ENCODE results near the gene CCR5.
"Not testable (repeated sequence)": the region's sequence is repeated elsewhere in the genome, so short reads cannot be mapped to it uniquely, and the experiment has no call there.

CCR5 gene

DNA sequence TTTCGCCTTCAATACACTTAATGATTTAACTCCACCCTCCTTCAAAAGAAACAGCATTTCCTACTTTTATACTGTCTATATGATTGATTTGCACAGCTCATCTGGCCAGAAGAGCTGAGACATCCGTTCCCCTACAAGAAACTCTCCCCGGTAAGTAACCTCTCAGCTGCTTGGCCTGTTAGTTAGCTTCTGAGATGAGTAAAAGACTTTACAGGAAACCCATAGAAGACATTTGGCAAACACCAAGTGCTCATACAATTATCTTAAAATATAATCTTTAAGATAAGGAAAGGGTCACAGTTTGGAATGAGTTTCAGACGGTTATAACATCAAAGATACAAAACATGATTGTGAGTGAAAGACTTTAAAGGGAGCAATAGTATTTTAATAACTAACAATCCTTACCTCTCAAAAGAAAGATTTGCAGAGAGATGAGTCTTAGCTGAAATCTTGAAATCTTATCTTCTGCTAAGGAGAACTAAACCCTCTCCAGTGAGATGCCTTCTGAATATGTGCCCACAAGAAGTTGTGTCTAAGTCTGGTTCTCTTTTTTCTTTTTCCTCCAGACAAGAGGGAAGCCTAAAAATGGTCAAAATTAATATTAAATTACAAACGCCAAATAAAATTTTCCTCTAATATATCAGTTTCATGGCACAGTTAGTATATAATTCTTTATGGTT lies at the start of gene CCR5:
TSS of gene CCR5 (plus strand) at position 108 of the 680 bp plus-strand sequence. CDS start 1,957 bp downstream, outside the sequence.
- DNase-seq, result no peak

- no peak for DNase-seq
Measured at GRCh38 chr3:46321461-46322104, 49.2 kb upstream of the CCR5 start.

DNA sequence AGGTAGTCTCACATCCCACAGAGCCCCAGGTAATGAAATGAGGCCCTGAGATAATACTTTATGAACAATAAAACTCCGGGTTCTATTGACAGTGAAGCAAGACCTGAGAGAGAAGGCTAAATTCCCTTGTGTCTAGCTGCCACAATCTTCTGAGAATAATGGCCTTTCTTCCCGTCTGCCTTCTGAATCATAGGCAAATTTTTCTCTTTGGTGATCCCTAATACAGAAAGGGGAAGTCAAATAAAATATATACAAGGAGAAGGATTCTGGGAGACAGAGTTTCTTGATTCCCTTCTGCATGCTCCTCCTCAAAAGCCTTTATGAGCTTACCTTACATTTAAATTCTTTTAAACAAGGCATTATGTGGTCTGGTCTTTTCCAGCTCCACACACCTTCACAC lies 46.7 kb upstream of the CCR5 start:
- no peak for DNase-seq

DNA sequence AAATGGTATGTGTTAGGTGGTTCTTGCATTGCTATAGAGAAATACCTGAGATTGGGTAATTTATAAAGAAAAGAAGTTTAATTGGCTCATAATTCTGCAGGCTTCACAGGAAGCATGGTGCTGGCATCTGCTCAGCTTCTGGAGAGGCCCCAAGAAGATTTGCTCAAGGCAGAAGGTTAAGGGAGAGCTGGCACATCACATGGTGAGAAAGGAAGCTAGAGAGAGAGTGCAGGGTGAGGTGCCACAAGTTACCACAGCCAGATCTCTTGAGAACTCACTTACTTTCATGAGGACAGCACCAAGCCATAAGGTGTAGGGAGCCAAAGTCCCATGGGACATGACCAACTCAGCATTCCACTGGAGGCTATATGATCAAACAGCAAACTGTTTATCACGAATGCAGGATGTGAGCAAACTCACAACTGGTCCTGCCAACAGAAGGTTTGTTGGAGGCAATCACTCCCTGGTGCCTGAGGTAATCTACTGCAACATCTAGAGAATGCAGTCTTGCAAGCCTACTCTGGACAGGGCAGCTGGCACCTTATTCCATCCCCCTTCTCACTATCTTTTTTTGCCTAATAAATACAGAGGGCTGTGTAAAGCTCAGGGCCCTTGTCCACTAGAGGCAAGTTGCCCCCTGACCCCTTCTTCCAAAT lies 45.0 kb upstream of the CCR5 start:
- DNase-seq, result no peak

DNA sequence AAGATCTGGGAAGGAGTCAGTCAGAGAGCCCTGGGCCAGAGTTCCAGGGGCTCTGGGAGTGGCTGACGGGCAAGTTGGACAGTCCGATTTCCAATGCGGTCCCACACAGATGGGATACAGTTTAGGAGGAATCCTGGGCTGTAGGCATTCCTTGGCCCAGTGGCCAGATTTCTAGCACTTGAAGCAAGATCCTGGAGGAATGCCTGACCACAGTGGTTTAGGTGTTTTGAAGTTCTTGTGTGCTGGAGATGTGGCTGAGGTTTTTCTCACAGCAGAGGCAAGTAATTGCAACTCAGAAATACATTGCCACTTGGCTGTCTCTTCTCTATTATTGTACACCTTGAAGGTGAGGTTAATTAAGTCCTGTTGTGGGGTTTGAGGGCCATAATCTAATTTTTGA lies 40.1 kb upstream of the CCR5 start:
- DNase-seq, result not testable (repeated sequence)

DNA sequence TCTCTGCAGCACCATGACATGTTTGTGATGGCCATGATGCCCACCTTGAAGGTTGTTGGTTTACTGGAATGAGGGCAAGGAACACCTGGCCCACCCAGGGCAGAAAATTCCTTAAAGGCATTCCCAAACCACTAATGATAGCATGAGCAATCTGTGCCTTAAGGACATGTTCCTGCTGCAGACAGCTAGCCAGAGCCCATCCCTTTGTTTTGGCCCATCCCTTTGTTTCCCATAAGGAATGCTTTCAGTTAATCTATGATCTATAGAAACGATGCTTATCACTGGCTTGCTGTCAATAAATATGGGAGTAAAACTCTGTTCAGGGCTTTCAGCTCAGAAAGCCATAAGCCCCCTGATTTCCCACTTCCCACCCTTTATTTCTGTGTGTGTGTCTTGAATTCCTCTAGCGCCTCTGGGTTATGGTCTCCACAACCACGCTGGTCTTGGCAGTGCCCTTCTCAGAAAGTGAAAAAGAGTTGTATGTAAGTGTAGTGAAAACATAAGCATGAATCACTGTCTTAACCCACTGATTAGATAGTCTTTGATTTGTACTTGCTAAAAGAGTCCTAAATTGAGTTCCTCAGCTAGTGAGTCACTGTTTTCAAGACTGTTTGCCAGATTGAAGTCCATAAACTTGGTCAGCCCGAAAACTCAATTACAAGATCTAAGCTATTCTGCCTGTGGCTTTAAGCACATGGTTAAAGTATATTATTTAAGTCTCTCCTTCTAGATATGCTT lies 35.8 kb upstream of the CCR5 start:
- DNase-seq, result no peak

DNA sequence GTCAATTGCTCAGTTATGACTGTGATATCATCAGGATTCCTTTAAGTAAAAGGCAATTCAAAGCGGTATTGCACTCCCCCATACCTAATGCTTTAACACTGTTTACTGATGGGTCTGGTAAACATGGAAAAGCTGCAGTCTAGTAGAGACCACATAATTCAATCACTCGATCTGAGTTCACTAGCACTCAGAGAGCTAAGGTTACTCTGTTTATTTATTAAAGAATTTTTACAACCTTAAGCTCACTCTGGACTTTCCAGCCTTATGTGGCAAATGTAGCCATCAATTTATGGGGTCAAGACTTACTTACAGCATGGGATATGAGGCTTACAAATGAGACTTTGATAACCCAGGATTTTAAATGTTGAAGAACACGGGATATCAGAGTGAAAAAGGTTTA lies 35.2 kb upstream of the CCR5 start:
- no peak for DNase-seq

DNA sequence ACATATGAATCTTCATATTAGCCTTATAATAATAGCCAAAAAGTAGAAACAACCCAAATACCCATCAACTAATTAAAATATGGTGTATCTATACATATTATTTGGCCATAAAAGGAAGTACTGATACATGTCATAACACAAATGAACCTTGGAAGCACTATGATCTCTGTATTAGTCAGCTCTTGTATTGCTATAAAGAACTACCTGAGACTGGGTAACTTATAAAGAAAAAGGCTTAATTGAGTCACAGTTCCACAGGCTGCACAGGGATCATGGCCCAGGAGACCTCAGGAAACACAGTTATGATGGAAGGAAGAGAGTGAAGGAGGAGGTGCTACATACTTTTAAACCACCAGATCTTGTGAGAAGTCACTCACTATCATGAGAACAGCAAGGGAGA lies 32.8 kb upstream of the CCR5 start:
- no peak for DNase-seq

GRCh38 chr3:46338840-46339239 lies 31.9 kb upstream of the CCR5 start:
- DNase-seq, result no peak

- DNase-seq, result no peak
Measured at GRCh38 chr3:46344476-46344875, 26.3 kb upstream of the CCR5 start.

GRCh38 chr3:46348823-46349482 lies 21.8 kb upstream of the CCR5 start:
- no peak for DNase-seq

DNA sequence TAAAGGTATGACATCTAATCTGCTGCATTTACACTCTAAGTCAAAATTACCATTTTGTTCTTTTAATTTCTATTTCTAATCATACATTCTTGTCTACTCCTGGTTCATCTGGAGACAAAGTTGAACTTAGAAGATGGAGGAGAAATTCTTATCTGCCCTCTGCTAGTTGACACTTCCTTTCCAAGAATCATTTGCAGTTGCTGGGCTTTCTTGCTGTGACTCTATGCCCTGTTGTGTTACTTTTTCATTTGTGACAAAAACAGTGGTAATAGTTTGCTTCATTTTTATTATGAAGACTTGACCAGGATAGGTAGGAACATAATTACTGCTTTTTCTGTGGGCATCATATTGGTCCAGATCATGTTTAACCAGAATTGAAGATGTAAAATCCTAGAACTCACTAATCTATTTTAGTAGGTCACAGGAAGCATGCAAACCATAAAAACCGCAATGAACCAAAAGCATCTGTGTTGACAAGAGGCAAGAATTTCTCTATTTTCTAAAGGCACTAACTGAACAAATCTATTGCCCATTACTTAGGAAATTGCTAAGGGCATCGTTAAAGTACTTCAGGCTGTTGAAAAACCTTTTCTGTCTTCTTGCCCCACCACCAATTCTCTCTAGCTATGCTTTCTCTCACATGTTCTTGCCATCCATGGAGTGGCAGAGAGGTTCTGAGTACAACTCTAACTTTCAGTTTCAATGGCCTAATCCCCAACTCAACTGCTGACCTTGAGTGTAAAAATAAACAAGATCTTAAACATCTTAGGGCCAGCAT lies 21.1 kb upstream of the CCR5 start:
- DNase-seq, result no peak

GRCh38 chr3:46350262-46350565 lies 20.5 kb upstream of the CCR5 start:
- DNase-seq, result no peak

GRCh38 chr3:46351646-46352045 lies 19.1 kb upstream of the CCR5 start:
- DNase-seq, result no peak

DNA sequence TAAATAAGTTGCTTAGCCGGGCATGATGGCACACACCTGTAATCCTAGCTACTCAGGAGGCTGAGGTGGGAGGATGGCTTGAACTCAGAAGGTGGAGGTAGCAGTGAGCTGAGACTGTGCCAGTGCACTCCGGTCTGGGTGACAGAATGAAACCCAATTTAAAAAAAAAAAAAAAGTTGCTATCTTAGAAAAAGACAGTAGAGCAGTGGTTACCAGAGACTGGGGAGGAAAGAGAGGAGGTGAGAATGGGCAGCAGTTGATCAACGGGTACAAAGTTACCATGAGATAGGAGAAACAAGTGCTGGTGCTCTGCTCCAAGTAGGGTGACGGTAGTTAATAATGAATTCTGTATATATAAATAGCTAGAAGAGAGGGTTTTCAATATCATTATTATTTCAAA lies 17.7 kb upstream of the CCR5 start:
- no peak for DNase-seq

GRCh38 chr3:46353647-46354410 lies 16.9 kb upstream of the CCR5 start, which contains the start of gene CCR2:
TSS of gene CCR2 (plus strand) at chr3:46354111. CDS start at chr3:46357528, 3,417 bp downstream.
- DNase-seq, result no peak

- DNase-seq, result no peak
Measured at GRCh38 chr3:46354478-46354877, 16.3 kb upstream of the CCR5 start.

GRCh38 chr3:46354984-46355383 lies 15.8 kb upstream of the CCR5 start:
- DNase-seq, result no peak

DNA sequence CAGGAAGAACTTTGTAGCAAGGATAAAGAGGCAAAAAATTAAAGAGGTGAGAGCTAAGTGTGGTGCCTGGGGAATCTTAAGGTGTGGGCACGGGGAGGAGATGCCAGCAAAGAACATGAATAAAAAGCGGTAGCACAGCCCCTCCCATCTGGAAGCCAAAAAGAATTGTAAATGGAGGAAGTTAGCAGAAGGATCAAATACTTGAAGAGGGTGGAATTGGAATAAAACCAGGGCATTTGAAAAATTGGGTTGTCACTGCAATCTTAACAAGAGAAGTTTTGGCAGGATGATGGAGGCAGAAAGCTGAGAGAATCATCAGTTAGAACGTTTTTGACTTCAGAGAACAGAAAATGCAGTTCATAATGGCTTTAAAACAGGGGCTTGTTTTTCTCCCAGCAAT lies 14.5 kb upstream of the CCR5 start:
- no peak for DNase-seq

- DNase-seq, result peak; percentile 44
Measured at GRCh38 chr3:46356909-46357308, 13.8 kb upstream of the CCR5 start.

GRCh38 chr3:46358466-46358865 lies 12.3 kb upstream of the CCR5 start:
- DNase-seq, result no peak
